22Rv1 (cell line): ENCODE results near the gene ALOX5.

Experiments
- ZFX ChIP-seq: fragments of 450-650 bp; IDR thresholded peaks from 2 replicates; pipeline ENCODE4 v1.6.1; 2017; ENCODE audit warnings: antibody characterized with exemption, borderline replicate concordance
- TF ChIP-seq, protein P1 (sequence below): fragments of 450-650 bp; IDR thresholded peaks from 2 replicates; pipeline ENCODE4 v1.5.1; 2017; ENCODE audit warnings: mild to moderate bottlenecking

- TF ChIP-seq, protein P1, sequence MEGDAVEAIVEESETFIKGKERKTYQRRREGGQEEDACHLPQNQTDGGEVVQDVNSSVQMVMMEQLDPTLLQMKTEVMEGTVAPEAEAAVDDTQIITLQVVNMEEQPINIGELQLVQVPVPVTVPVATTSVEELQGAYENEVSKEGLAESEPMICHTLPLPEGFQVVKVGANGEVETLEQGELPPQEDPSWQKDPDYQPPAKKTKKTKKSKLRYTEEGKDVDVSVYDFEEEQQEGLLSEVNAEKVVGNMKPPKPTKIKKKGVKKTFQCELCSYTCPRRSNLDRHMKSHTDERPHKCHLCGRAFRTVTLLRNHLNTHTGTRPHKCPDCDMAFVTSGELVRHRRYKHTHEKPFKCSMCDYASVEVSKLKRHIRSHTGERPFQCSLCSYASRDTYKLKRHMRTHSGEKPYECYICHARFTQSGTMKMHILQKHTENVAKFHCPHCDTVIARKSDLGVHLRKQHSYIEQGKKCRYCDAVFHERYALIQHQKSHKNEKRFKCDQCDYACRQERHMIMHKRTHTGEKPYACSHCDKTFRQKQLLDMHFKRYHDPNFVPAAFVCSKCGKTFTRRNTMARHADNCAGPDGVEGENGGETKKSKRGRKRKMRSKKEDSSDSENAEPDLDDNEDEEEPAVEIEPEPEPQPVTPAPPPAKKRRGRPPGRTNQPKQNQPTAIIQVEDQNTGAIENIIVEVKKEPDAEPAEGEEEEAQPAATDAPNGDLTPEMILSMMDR = no peak
- no peak for TF ChIP-seq ZFX
These were observed 36.4 kb downstream of the ALOX5 start for GRCh38 chr10:45410489-45410806.
